ENCODE results near the gene LHCGR.

- no peak for TF ChIP-seq CTCF (IDR thresholded peaks at IDR 0.05)
- TF ChIP-seq POLR2A (IDR thresholded peaks at IDR 0.05): no peak
These were observed 117.3 kb downstream of the LHCGR start for GRCh38 chr2:48638261-48638660.

All from lower leg skin (tissue), 3 donors.